ENCODE results near the gene MLX. TPM values are rescaled to one million over a fixed set of nuclear protein-coding genes. Genes with fewer than 3 reads are reported as not detected.
"Not testable (repeated sequence)": the region's sequence is repeated elsewhere in the genome, so short reads cannot be mapped to it uniquely, and the experiment has no call there.

Gene MLX
- total RNA-seq, 1 donor from 2014 or later, result 47.1 TPM

DNA sequence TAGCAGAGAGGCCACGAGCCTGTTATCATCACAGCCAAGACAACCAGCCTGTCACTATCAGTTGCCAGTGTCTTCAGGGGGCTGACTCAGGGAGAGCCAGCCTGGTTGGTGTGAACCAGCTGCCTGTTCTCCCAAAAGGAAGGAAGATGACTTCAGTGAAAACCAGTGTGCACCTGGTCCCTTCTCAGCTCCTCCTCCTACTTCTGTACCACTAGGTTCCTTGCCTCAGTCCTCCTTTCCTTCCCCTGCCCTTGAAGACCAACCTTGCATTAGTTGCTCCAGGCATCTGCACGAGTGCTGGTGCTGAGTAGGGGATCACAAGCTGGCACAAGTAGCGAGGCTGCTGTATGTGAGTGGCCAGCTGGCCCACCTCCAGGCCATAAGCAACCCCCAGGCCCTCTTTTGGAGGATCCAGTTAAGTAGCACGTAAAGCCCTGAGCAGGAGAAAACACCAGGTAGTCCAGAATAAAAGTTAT, 51.1 kb downstream of the MLX start:
- peak; percentile 73 for DNase-seq (ENCODE audit: low read depth)

DNA sequence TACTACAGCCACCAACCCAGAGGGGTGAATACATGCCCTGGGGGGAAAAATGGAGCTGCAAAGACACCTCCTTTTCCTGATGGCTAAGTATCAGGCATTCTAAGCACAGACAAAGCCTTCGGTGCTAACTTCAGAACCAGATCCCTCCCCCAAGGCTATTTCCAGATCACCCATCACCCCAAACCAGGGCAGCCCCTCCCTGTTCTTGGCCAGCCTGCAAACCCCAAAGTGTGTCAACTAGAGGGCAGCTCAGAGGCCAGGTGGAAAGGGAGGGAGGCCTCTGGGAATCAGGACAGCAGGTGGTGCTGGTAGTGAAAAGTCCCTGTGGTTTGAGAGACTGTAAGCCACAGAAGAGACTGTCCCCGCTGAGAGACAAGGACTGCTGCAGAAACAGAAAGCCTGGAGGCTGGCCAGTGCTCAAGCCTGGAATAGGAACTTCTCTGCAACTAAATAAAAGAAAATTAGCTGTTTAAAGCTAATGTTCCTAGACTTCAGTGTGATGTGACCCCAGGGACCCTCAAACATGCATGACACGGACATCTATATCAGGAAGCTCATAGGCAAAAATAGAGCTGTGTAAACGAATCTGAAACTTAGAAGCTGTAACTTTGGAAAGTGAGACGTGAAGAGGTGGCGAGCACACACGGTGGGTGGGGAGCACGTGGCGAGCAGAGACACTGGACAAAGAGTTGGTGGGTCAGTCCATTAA, 51.7 kb downstream of the MLX start:
- peak; percentile 99 for DNase-seq (ENCODE audit: low read depth)

DNA sequence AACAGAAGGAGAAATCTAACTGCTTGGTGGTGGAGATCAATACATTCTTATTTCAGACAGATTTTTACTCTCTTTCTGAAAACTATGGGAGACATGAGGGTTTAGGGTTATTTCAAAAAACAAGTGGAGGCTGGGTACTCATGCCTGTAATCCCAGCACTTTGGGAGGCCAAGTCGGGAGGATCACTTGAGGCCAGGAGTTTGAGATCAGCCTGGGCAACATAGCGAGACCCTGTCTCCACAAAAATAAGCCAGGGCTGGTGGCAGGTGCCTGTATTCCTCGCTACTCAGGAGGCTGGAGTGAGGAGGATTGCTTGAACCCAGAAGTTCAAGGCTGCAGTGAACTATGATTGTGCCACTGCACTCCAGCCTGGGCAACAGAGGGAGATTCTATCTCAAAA, 55.1 kb downstream of the MLX start:
- not testable (repeated sequence) for DNase-seq (ENCODE audit: low read depth)

Other genes starting within 250 kb of the MLX start
- 106 and 159 TPM in 2 replicates for gene STAT3, start 178.7 kb upstream of the MLX start, total RNA-seq
- gene CAVIN1, start 143.8 kb upstream of the MLX start, total RNA-seq, result 346 and 373 TPM in 2 replicates
- 72.8 and 102 TPM in 2 replicates for gene ATP6V0A1, start 108.2 kb upstream of the MLX start, total RNA-seq
- 94.1 and 98.8 TPM in 2 replicates for gene NAGLU, start 30.9 kb upstream of the MLX start, total RNA-seq
- 0.56 and 0.88 TPM in 2 replicates for gene HSD17B1, start 14.2 kb upstream of the MLX start, total RNA-seq
- 23.7 and 24.4 TPM in 2 replicates for gene COASY, start 5.0 kb upstream of the MLX start, total RNA-seq
- gene PSMC3IP, start 10.6 kb downstream of the MLX start, total RNA-seq, result 1.2 and 2.3 TPM in 2 replicates
- gene RETREG3, start 42.3 kb downstream of the MLX start, total RNA-seq, result 44.5 and 60.6 TPM in 2 replicates
- 79.8 and 91.1 TPM in 2 replicates for gene TUBG1, start 42.6 kb downstream of the MLX start, total RNA-seq
- 16.7 and 21.3 TPM in 2 replicates for gene TUBG2, start 92.2 kb downstream of the MLX start, total RNA-seq
- gene PLEKHH3, start 109.9 kb downstream of the MLX start, total RNA-seq, result 49.1 and 58.6 TPM in 2 replicates
- 0.53 TPM in 1 of 2 replicates, not detected in the other for gene CCR10, start 114.7 kb downstream of the MLX start, total RNA-seq
- gene CNTNAP1, start 115.4 kb downstream of the MLX start, total RNA-seq, result 2.6 and 3.4 TPM in 2 replicates
- 24.6 and 28.6 TPM in 2 replicates for gene EZH1, start 177.9 kb downstream of the MLX start, total RNA-seq
- 0.26 TPM in 1 of 2 replicates, not detected in the other for gene RAMP2, start 194.1 kb downstream of the MLX start, total RNA-seq
- 60.8 and 63.7 TPM in 2 replicates for gene VPS25, start 206.3 kb downstream of the MLX start, total RNA-seq
- 0.16 TPM in 1 of 2 replicates, not detected in the other for gene WNK4, start 213.5 kb downstream of the MLX start, total RNA-seq
- 53.4 and 72.8 TPM in 2 replicates for gene COA3, start 231.6 kb downstream of the MLX start, total RNA-seq
- gene CNTD1, start 231.8 kb downstream of the MLX start, total RNA-seq, result not detected in 2 replicates

Data from myocyte (in vitro differentiated cells).